HepG2 (cell line): ENCODE measurements around the gene MAP4K3. TPM values are rescaled to one million over a fixed set of nuclear protein-coding genes. Genes with fewer than 3 reads are reported as not detected.

Source experiments
- ARNT ChIP-seq: fragments of 450-650 bp; IDR thresholded peaks from 2 replicates; pipeline ENCODE4 v1.6.1; 2017
- BHLHE40 ChIP-seq: IDR thresholded peaks from 2 replicates; pipeline ENCODE4 v1.6.1; 2011; ENCODE audit warnings: low read length, improper control_type of control experiment
- CENPX ChIP-seq: sonication (generic); formaldehyde crosslinking; IDR thresholded peaks from 2 replicates; pipeline ENCODE4 v1.9.0; 2021; ENCODE audit warnings: mild to moderate bottlenecking, missing genetic modification reagents, moderate library complexity
- ELF1 ChIP-seq: sonication (generic); formaldehyde crosslinking; IDR thresholded peaks from 2 replicates; pipeline ENCODE4 v1.4.0; 2020; ENCODE audit warnings: missing genetic modification reagents
- FOSL2 ChIP-seq: sonication (generic); formaldehyde crosslinking; IDR thresholded peaks from 2 replicates; pipeline ENCODE4 v1.4.0; 2020; ENCODE audit warnings: missing genetic modification reagents
- HNF1A ChIP-seq, 2 experiments: sonication (generic) in 1 of 2; formaldehyde crosslinking in 1 of 2; IDR thresholded peaks; 2 replicates each; pipeline versions ENCODE4 v1.4.0 to v1.6.1; 2016 to 2020; ENCODE audit warnings: borderline replicate concordance in 1 of 2, low read depth in 1 of 2, mild to moderate bottlenecking in 1 of 2, missing genetic modification reagents in 1 of 2
- KDM1A ChIP-seq: IDR thresholded peaks from 2 replicates; pipeline ENCODE4 v1.6.1; 2016; ENCODE audit warnings: missing compliant biosample characterization
- MLX ChIP-seq: IDR thresholded peaks from 2 replicates; pipeline ENCODE4 v1.6.1; 2016
- MTERF4 ChIP-seq: sonication (generic); formaldehyde crosslinking; IDR thresholded peaks from 2 replicates; pipeline ENCODE4 v1.8.0; 2023; ENCODE audit warnings: mild to moderate bottlenecking, missing genetic modification reagents
- PCBP2 ChIP-seq: fragments of 200-400 bp; formaldehyde crosslinking; optimal IDR thresholded peaks from 2 replicates; pipeline ENCODE3; 2018; ENCODE audit warnings: low read length, low read depth; ENCODE audit not compliant: poor library complexity, severe bottlenecking
- RAD51 ChIP-seq: fragments of 450-650 bp; IDR thresholded peaks from 2 replicates; pipeline ENCODE4 v1.6.1; 2016; ENCODE audit warnings: borderline replicate concordance
- RBAK ChIP-seq: sonication (generic); formaldehyde crosslinking; IDR thresholded peaks from 2 replicates; pipeline ENCODE4 v1.5.1; 2020; ENCODE audit warnings: mild to moderate bottlenecking, missing genetic modification reagents
- SMAD3 ChIP-seq: sonication (generic); formaldehyde crosslinking; IDR thresholded peaks from 2 replicates; pipeline ENCODE4 v1.4.0; 2020; ENCODE audit warnings: missing genetic modification reagents
- TBX2 ChIP-seq: sonication (generic); formaldehyde crosslinking; IDR thresholded peaks from 2 replicates; pipeline ENCODE4 v1.5.0; 2020; ENCODE audit warnings: missing genetic modification reagents, mild to moderate bottlenecking, borderline replicate concordance
- ZBTB3 ChIP-seq: sonication (generic); formaldehyde crosslinking; IDR thresholded peaks from 2 replicates; pipeline ENCODE4 v1.4.0; 2020; ENCODE audit warnings: low read depth, mild to moderate bottlenecking, moderate library complexity, missing genetic modification reagents, borderline replicate concordance
- ZHX1 ChIP-seq: sonication (generic); formaldehyde crosslinking; IDR thresholded peaks from 2 replicates; pipeline ENCODE4 v1.8.1; 2022; ENCODE audit warnings: low read depth, mild to moderate bottlenecking, missing genetic modification reagents
- ZNF441 ChIP-seq: sonication (generic); formaldehyde crosslinking; IDR thresholded peaks from 2 replicates; pipeline ENCODE4 v1.7.0; 2021; ENCODE audit warnings: missing genetic modification reagents, borderline replicate concordance
- ZNF567 ChIP-seq: sonication (generic); formaldehyde crosslinking; IDR thresholded peaks from 2 replicates; pipeline ENCODE4 v1.8.1; 2023; ENCODE audit warnings: mild to moderate bottlenecking, missing genetic modification reagents, borderline replicate concordance
- ZNF589 ChIP-seq: sonication (generic); formaldehyde crosslinking; conservative IDR thresholded peaks from 2 replicates; pipeline ENCODE4 v1.8.0; 2022; ENCODE audit warnings: mild to moderate bottlenecking, moderate library complexity, missing genetic modification reagents
- ZNF691 ChIP-seq: sonication (generic); formaldehyde crosslinking; IDR thresholded peaks from 2 replicates; pipeline ENCODE4 v1.4.0; 2020; ENCODE audit warnings: missing genetic modification reagents, low read depth, mild to moderate bottlenecking, borderline replicate concordance
- polyA plus RNA-seq, 8 experiments: library from polyadenylated mRNA; depleted of rRNA in 3 of 8; stranded (reverse) in 7 of 8; unstranded in 1 of 8; fragments of >200 nt; fragmentation: Illumina TruSeq in 4 of 8; extraction: Trizol in 4 of 8; gene quantifications; 2 replicates each; pipeline versions ENCODE4 v1.2.1 to v1.2.3, GENCODE V29; 2011 to 2016; ENCODE audit warnings: low read depth in 4 of 8, missing spikeins in 1 of 8, mixed read lengths in 1 of 8; ENCODE audit not compliant: insufficient read depth in 1 of 8
- total RNA-seq, 5 experiments: library from RNA; depleted of rRNA; stranded (reverse); fragments of >200 nt; fragmentation: Illumina TruSeq; extraction: Trizol; gene quantifications; 2 replicates each; pipeline ENCODE4 v1.2.3, GENCODE V29; 2016; ENCODE audit warnings: low read depth in 1 of 5

MAP4K3 gene
- total and polyA plus RNA-seq, 2 of the 13 experiments (the other 11 are each of a cell fraction or from before 2014, with no cell fraction given) = 45.9 to 53.2 TPM

- TF ChIP-seq MTERF4 (no peak), ARNT (peak; percentile 100), BHLHE40 (peak; percentile 67), ZNF567 (CRISPR knock-in tag) (no peak), ZBTB3 (CRISPR knock-in tag) (no peak), ZNF691 (CRISPR knock-in tag) (no peak), FOSL2 (CRISPR knock-in tag) (peak; percentile 33; the same call in 1 of the 2 replicates), TBX2 (CRISPR knock-in tag) (peak; percentile 57; the same call in 1 of the 2 replicates), SMAD3 (CRISPR knock-in tag) (0 out of 2 replicates have a peak, but pooled peaks have one; percentile 46), ZHX1 (CRISPR knock-in tag) (no peak), PCBP2 (no peak), RBAK (CRISPR knock-in tag) (no peak), RAD51 (no peak), CENPX (CRISPR knock-in tag) (no peak), ZNF441 (CRISPR knock-in tag) (no peak), ELF1 (CRISPR knock-in tag) (no peak), HNF1A (IDR thresholded peaks at IDR 0.05; ENCODE audit: low read depth) (no peak), HNF1A (CRISPR knock-in tag; IDR thresholded peaks at IDR 0.05; ENCODE audit: borderline replicate concordance) (no peak), MLX (CRISPR knock-in tag) (no peak), ZNF589 (CRISPR knock-in tag) (no peak), KDM1A (CRISPR knock-in tag) (0 out of 2 replicates have a peak, but pooled peaks have one; percentile 46)
Observed at GRCh38 chr2:39216346-39217191, 220.5 kb downstream of the MAP4K3 start (continued).
